H1 (cell line): ENCODE measurements around the gene LBP. TPM values are rescaled to one million over a fixed set of nuclear protein-coding genes. Genes with fewer than 3 reads are reported as not detected.

Experiments
- CTCF ChIA-PET: fragments of 300-600 bp; sonication (Branson Sonifier 250); formaldehyde crosslinking; loops from one replicate; lab custom pipeline; 2021; ENCODE audit not compliant: partially characterized antibody; lab: Charles Lee
- POLR2A ChIA-PET: fragments of 300-600 bp; sonication (Branson Sonifier 250); formaldehyde crosslinking; loops from one replicate; lab custom pipeline; 2021; ENCODE audit warnings: inconsistent platforms; ENCODE audit not compliant: partially characterized antibody; lab: Charles Lee
- DNase-seq, 2 experiments: peaks; one replicate each; pipeline versions ENCODE4 v3.0.0 to v3.0.0-alpha.2; 2010 to 2022; ENCODE audit warnings: low spot score in 2 of 2, low read depth in 1 of 2, mixed read lengths in 1 of 2
- FAIRE-seq: peaks from 2 replicates; lab custom pipeline; 2011; peaks lifted over from hg19 to GRCh38; lab: Jason Lieb, UNC
- H2AFZ ChIP-seq: 2 replicates; pipeline ENCODE4 v1.8.1; 2012; ENCODE audit warnings: low read length, inconsistent platforms
- H2AK5ac ChIP-seq: 2 replicates; pipeline ENCODE4 v1.6.1; 2013; ENCODE audit warnings: low read depth, low read length
- H2BK120ac ChIP-seq: replicated peaks from 2 replicates; pipeline ENCODE3; 2013; ENCODE audit warnings: low read depth, low read length, inconsistent platforms
- H2BK12ac ChIP-seq: 2 replicates; pipeline ENCODE4 v1.6.1; 2013; ENCODE audit warnings: low read depth, low read length
- H2BK15ac ChIP-seq: 2 replicates; pipeline ENCODE4 v1.6.1; 2013; ENCODE audit warnings: low read length
- H2BK20ac ChIP-seq: 2 replicates; pipeline ENCODE4 v1.6.1; 2013; ENCODE audit warnings: low read length
- H2BK5ac ChIP-seq: 2 replicates; pipeline ENCODE4 v1.6.1; 2013; ENCODE audit warnings: low read depth, low read length
- H3K14ac ChIP-seq: 2 replicates; pipeline ENCODE4 v1.6.1; 2013; ENCODE audit warnings: inconsistent platforms; ENCODE audit not compliant: insufficient read length
- H3K18ac ChIP-seq: 2 replicates; pipeline ENCODE4 v1.6.1; 2013; ENCODE audit warnings: low read length; ENCODE audit errors: extremely low read depth
- H3K23ac ChIP-seq: 2 replicates; pipeline ENCODE4 v1.6.1; 2013; ENCODE audit warnings: inconsistent platforms; ENCODE audit not compliant: insufficient read length
- H3K23me2 ChIP-seq: 2 replicates; pipeline ENCODE4 v1.6.1; 2013; ENCODE audit warnings: low read depth, low read length
- H3K27ac ChIP-seq: 2 replicates; pipeline ENCODE4 v1.6.1; 2011; ENCODE audit warnings: low read depth, low read length, inconsistent platforms
- H3K27me3 ChIP-seq, 4 experiments: replicated peaks in 1 of 4; 1 replicate in 1 of 4; 2 replicates in 3 of 4; pipeline versions ENCODE4 v1.6.1 to v1.8.1; 2011 to 2013; ENCODE audit warnings: low read length in 3 of 4, mild to moderate bottlenecking in 3 of 4, inconsistent platforms in 2 of 4, mixed read lengths in 2 of 4, moderate library complexity in 1 of 4; ENCODE audit not compliant: control insufficient read depth in 3 of 4, insufficient read depth in 3 of 4; ENCODE audit errors: extremely low read depth in 1 of 4
- H3K36me3 ChIP-seq, 4 experiments: 2 replicates each; pipeline versions ENCODE4 v1.6.1 to v1.8.1; 2011 to 2013; ENCODE audit warnings: mild to moderate bottlenecking in 4 of 4, low read length in 3 of 4, moderate library complexity in 2 of 4, control low read depth in 1 of 4, inconsistent platforms in 1 of 4; ENCODE audit not compliant: insufficient read depth in 4 of 4, control insufficient read depth in 2 of 4
- H3K4ac ChIP-seq: replicated peaks from 2 replicates; pipeline ENCODE3; 2013; ENCODE audit warnings: low read length, low read depth, mixed read lengths, inconsistent platforms; ENCODE audit not compliant: insufficient read length
- H3K4me1 ChIP-seq, 4 experiments: replicated peaks in 1 of 4; 1 replicate in 1 of 4; 2 replicates in 3 of 4; pipeline versions ENCODE4 v1.6.1 to v1.8.1; 2011 to 2013; ENCODE audit warnings: low read length in 3 of 4, inconsistent platforms in 2 of 4, mixed read lengths in 1 of 4; ENCODE audit not compliant: insufficient read depth in 4 of 4, control insufficient read depth in 3 of 4
- H3K4me2 ChIP-seq, 2 experiments: 2 replicates each; pipeline versions ENCODE4 v1.6.1 to v1.8.1; 2011 to 2013; ENCODE audit warnings: low read depth in 2 of 2, low read length in 2 of 2, control low read depth in 1 of 2, inconsistent platforms in 1 of 2, mild to moderate bottlenecking in 1 of 2; ENCODE audit not compliant: insufficient read depth in 1 of 2
- H3K4me3 ChIP-seq, 4 experiments: fragments of 200-600, 300-600 bp in 1 of 4; sonication (generic), shearing (Covaris generic), sonication (Bioruptor Twin) in 1 of 4; 2 replicates each; pipeline versions ENCODE4 v1.5.1 to v1.8.1; 2011 to 2016; ENCODE audit warnings: low read length in 4 of 4, low read depth in 3 of 4, control low read depth in 2 of 4, inconsistent platforms in 2 of 4, mild to moderate bottlenecking in 2 of 4, mixed read lengths in 1 of 4, moderate library complexity in 1 of 4; ENCODE audit not compliant: insufficient read depth in 2 of 4; ENCODE audit errors: extremely low read depth in 1 of 4
- H3K56ac ChIP-seq: replicated peaks from 2 replicates; pipeline ENCODE3; 2013; ENCODE audit warnings: low read depth, mild to moderate bottlenecking, mixed read lengths, low read length, inconsistent platforms; ENCODE audit not compliant: insufficient read length
- H3K79me1 ChIP-seq: 2 replicates; pipeline ENCODE4 v1.6.1; 2013; ENCODE audit warnings: low read depth, low read length, control low read depth
- H3K79me2 ChIP-seq, 2 experiments: 2 replicates each; pipeline versions ENCODE4 v1.6.1 to v1.8.1; 2012 to 2013; ENCODE audit warnings: low read length in 2 of 2, mild to moderate bottlenecking in 2 of 2, inconsistent platforms in 1 of 2; ENCODE audit not compliant: insufficient read depth in 2 of 2, control insufficient read depth in 1 of 2
- H3K9ac ChIP-seq, 4 experiments: replicated peaks in 1 of 4; 1 replicate in 1 of 4; 2 replicates in 3 of 4; pipeline versions ENCODE4 v1.6.1 to v1.8.1; 2011 to 2013; ENCODE audit warnings: low read depth in 3 of 4, low read length in 3 of 4, control low read depth in 2 of 4, mild to moderate bottlenecking in 2 of 4, moderate library complexity in 2 of 4, inconsistent platforms in 1 of 4; ENCODE audit errors: extremely low read depth in 1 of 4
- H3K9me3 ChIP-seq, 2 experiments: 2 replicates each; pipeline versions ENCODE4 v1.6.1 to v1.8.1; 2012 to 2013; ENCODE audit warnings: mild to moderate bottlenecking in 2 of 2, moderate library complexity in 2 of 2, control low read depth in 1 of 2, inconsistent platforms in 1 of 2, low read depth in 1 of 2, low read length in 1 of 2, mixed read lengths in 1 of 2; ENCODE audit not compliant: insufficient read depth in 2 of 2
- H4K20me1 ChIP-seq, 2 experiments: replicated peaks in 1 of 2; 2 replicates each; pipeline versions ENCODE3 to v1.8.1; 2011 to 2013; ENCODE audit warnings: inconsistent platforms in 2 of 2, low read length in 2 of 2, mild to moderate bottlenecking in 1 of 2; ENCODE audit not compliant: insufficient read depth in 2 of 2, control insufficient read depth in 1 of 2
- H4K5ac ChIP-seq: 2 replicates; pipeline ENCODE4 v1.6.1; 2013; ENCODE audit warnings: low read length, low read depth, mixed read lengths, inconsistent platforms; ENCODE audit not compliant: insufficient read length
- H4K8ac ChIP-seq: 2 replicates; pipeline ENCODE4 v1.8.0; 2013; ENCODE audit warnings: mild to moderate bottlenecking, moderate library complexity, low read length, inconsistent platforms; ENCODE audit not compliant: insufficient read depth; ENCODE audit errors: extremely low read depth
- H4K91ac ChIP-seq: replicated peaks from 2 replicates; pipeline ENCODE3; 2013; ENCODE audit warnings: low read length, mixed read lengths, inconsistent platforms; ENCODE audit not compliant: insufficient read length
- BCL11A ChIP-seq, 2 experiments: IDR thresholded peaks; one replicate each; pipeline ENCODE4 v1.6.1; 2011; ENCODE audit warnings: low read depth in 2 of 2, low read length in 2 of 2, mild to moderate bottlenecking in 2 of 2
- CHD1 ChIP-seq: IDR thresholded peaks from 2 replicates; pipeline ENCODE4 v1.6.1; 2012; ENCODE audit warnings: low read depth, low read length, improper control_type of control experiment
- CHD2 ChIP-seq: IDR thresholded peaks from 2 replicates; pipeline ENCODE4 v1.6.1; 2012; ENCODE audit warnings: low read length, improper control_type of control experiment
- CTBP2 ChIP-seq: IDR thresholded peaks from 2 replicates; pipeline ENCODE4 v1.7.0; 2011; ENCODE audit warnings: borderline replicate concordance, mild to moderate bottlenecking, moderate library complexity, mixed read lengths, low read length; ENCODE audit not compliant: insufficient read depth, insufficient read length
- KDM4A ChIP-seq: IDR thresholded peaks from one replicate; pipeline ENCODE4 v1.7.1; 2012; ENCODE audit warnings: low read depth, mild to moderate bottlenecking, moderate library complexity, low read length, inconsistent platforms; ENCODE audit not compliant: severe bottlenecking
- PHF8 ChIP-seq: fragments of 200-600 bp; sonication (generic); conservative IDR thresholded peaks from 2 replicates; pipeline ENCODE4 v1.7.1; 2012; ENCODE audit warnings: low read depth, mild to moderate bottlenecking, inconsistent platforms, low read length, moderate library complexity
- SRF ChIP-seq: IDR thresholded peaks from 2 replicates; pipeline ENCODE4 v1.6.1; 2011; ENCODE audit warnings: mild to moderate bottlenecking, low read depth, low read length, moderate library complexity
- WGBS, 2 experiments: shearing (Covaris generic) in 1 of 2; methylation state at CpG; one replicate each; pipeline versions ENCODE4 v1.1.6 to v1.1.7; 2013 to 2015; ENCODE audit warnings: low lambda C conversion rate in 2 of 2, mixed read lengths in 2 of 2, inconsistent platforms in 1 of 2, low coverage in 1 of 2, missing lambda C conversion rate in 1 of 2; ENCODE audit not compliant: insufficient replicate concordance in 2 of 2, insufficient coverage in 1 of 2, insufficient read length in 1 of 2; ENCODE audit errors: extremely low coverage in 1 of 2, missing lambda C conversion rate in 1 of 2; 5-methylcytosine and 5-hydroxymethylcytosine counted together
- polyA plus RNA-seq, 7 experiments: library from polyadenylated mRNA; depleted of rRNA in 3 of 7; stranded (reverse) in 5 of 7; unstranded in 2 of 7; fragments of >200 nt in 5 of 7; fragments of 200-250 nt in 2 of 7; gene quantifications; 1 replicate in 5 of 7; 2 replicates in 1 of 7; 4 replicates in 1 of 7; pipeline versions ENCODE4 v1.2.1 to v1.2.3, GENCODE V29; 2011 to 2013; ENCODE audit warnings: missing spikeins in 2 of 7, mixed read lengths in 2 of 7
- total RNA-seq: library from RNA; stranded (reverse); fragmentation: NEBNext Ultra II Directional; extraction: Animal tissue kit (Norgen Biotek cat#: 25700); gene quantifications from 2 replicates; pipeline ENCODE4 v1.2.1, GENCODE V29; 2021

Gene LBP
- total and polyA plus RNA-seq, 2 of the 8 experiments (the other 6 are each of a cell fraction or from before 2014, with no cell fraction given), result 0.60 to 0.63 TPM

- Histone ChIP-seq H4K5ac (no peak overlapping the region), H2AK5ac (no peak overlapping the region), H3K23me2 (no peaks in the 10 kb centered on the region), H3K4ac (no peak overlapping the region), H3K79me1 (no peaks in the 10 kb centered on the region), H2BK15ac (no peak overlapping the region), H3K9me3 (peaks cover 6 to 15% of the 10 kb centered on the region in 2 experiments; a peak in 2 of 4 replicates), H4K91ac (no peak overlapping the region), H3K4me2 (no peak overlapping the region), H2BK12ac (no peak overlapping the region), H3K56ac (no peak overlapping the region), H2BK20ac (no peak overlapping the region), H3K36me3 (no peaks in the 10 kb centered on the region), H2BK5ac (no peak overlapping the region), H3K18ac (no peak overlapping the region), H3K4me1 (peaks cover 0 to 3% (median 0%) of the 10 kb centered on the region in 4 experiments; a peak in 1 of 7 replicates), H3K9ac (no peak overlapping the region), H3K14ac (no peak overlapping the region), H2AFZ (no peak overlapping the region), H3K23ac (no peak overlapping the region), H4K20me1 (no peaks in the 10 kb centered on the region), H3K79me2 (no peaks in the 10 kb centered on the region), H3K27me3 (no peaks in the 10 kb centered on the region), H4K8ac (no peak overlapping the region), H2BK120ac (no peak overlapping the region), H3K27ac (no peak overlapping the region), H3K4me3 (no peak overlapping the region)
- POLR2A ChIA-PET, result no interaction called here
- 92% methylated on average over 5 of the region's 5 CpGs; no CpG with 5 or more reads in 1 of the 2 experiments for WGBS, 2 experiments
- CTCF ChIA-PET, result interaction anchor here (1.1 to 16.7 kb wide), 8 partner anchors 9 to 85 kb away, joined by 3 to 231 read pairs (median 4); no protein-coding TSS in a partner anchor
- no peak for FAIRE-seq
- TF ChIP-seq SRF (no peak), KDM4A (no peak), BCL11A (IDR thresholded peaks at IDR 0.05; ENCODE audit: low read depth in 2 of 2, low read length in 2 of 2) (no peak), CTBP2 (no peak), PHF8 (no peak), CHD2 (no peak), CHD1 (no peak)
- no peak for DNase-seq
Measured at GRCh38 chr20:38406476-38406875, 60.2 kb downstream of the LBP start.
